HG02938 (cell line): ENCODE data around the gene ACTN1.

Experiments
- ATAC-seq: cut with Tn5 transposase; IDR thresholded peaks from one replicate; pipeline ENCODE4 v1.9.1; 2021; ENCODE audit warnings: mild to moderate bottlenecking, moderate library complexity; ENCODE audit not compliant: unreplicated experiment

The ACTN1 gene

GRCh38 chr14:68919129-68919927 is 59.8 kb downstream of the ACTN1 start:
- no peak for ATAC-seq

GRCh38 chr14:68918612-68919011 is 60.5 kb downstream of the ACTN1 start:
- ATAC-seq = no peak

- no peak for ATAC-seq
Observed at GRCh38 chr14:68916358-68916941, 62.7 kb downstream of the ACTN1 start.

GRCh38 chr14:68913516-68913915 is 65.6 kb downstream of the ACTN1 start:
- ATAC-seq = no peak

GRCh38 chr14:68911594-68912227 is 67.4 kb downstream of the ACTN1 start:
- no peak for ATAC-seq

GRCh38 chr14:68910540-68910939 is 68.6 kb downstream of the ACTN1 start:
- ATAC-seq = no peak

- ATAC-seq = no peak
Observed at GRCh38 chr14:68908803-68909202, 70.3 kb downstream of the ACTN1 start.

GRCh38 chr14:68908201-68908600 is 70.9 kb downstream of the ACTN1 start:
- ATAC-seq = no peak

- ATAC-seq = no peak
Observed at GRCh38 chr14:68906439-68906838, 72.7 kb downstream of the ACTN1 start.

GRCh38 chr14:68905107-68905895 is 73.8 kb downstream of the ACTN1 start:
- no peak for ATAC-seq

GRCh38 chr14:68902357-68902756 is 76.7 kb downstream of the ACTN1 start:
- ATAC-seq = no peak

- ATAC-seq = no peak
Observed at GRCh38 chr14:68899033-68899603, 80.0 kb downstream of the ACTN1 start.

GRCh38 chr14:68898248-68899032 is 80.7 kb downstream of the ACTN1 start:
- ATAC-seq = no peak

- no peak for ATAC-seq
Observed at GRCh38 chr14:68897559-68898155, 81.4 kb downstream of the ACTN1 start.

- no peak for ATAC-seq
Observed at GRCh38 chr14:68896132-68896531, 83.0 kb downstream of the ACTN1 start.

GRCh38 chr14:68894802-68895703 is 84.0 kb downstream of the ACTN1 start:
- ATAC-seq = no peak

- ATAC-seq = no peak
Observed at GRCh38 chr14:68894123-68894522, 85.0 kb downstream of the ACTN1 start.

GRCh38 chr14:68893566-68893965 is 85.5 kb downstream of the ACTN1 start:
- no peak for ATAC-seq

GRCh38 chr14:68892961-68893360 is 86.1 kb downstream of the ACTN1 start:
- no peak for ATAC-seq
